HL-60 (cell line): ENCODE data around the gene ZBTB24.

Experiments
- DNase-seq, 2 experiments: peaks; one replicate each; pipeline ENCODE4 v3.0.0-alpha.2; 2010 to 2020; ENCODE audit warnings: low read depth in 1 of 2, low spot score in 1 of 2
- H3K27ac ChIP-seq: fragments of 250-450 bp; sonication (Bioruptor Pico); replicated peaks from 2 replicates; pipeline ENCODE4 v1.5.1; 2020; ENCODE audit warnings: mild to moderate bottlenecking, moderate library complexity
- H3K27me3 ChIP-seq: fragments of 250-450 bp; sonication (Bioruptor Pico); 2 replicates; pipeline ENCODE4 v1.5.1; 2021; ENCODE audit warnings: mild to moderate bottlenecking, moderate library complexity; ENCODE audit not compliant: insufficient read depth, poor library complexity, severe bottlenecking
- H3K4me3 ChIP-seq: replicated peaks from 2 replicates; pipeline ENCODE4 v1.5.1; 2011; ENCODE audit warnings: mild to moderate bottlenecking, control low read depth, low read length; ENCODE audit not compliant: insufficient read depth
- CTCF ChIP-seq: IDR thresholded peaks from one replicate; pipeline ENCODE4 v1.5.1; 2011; ENCODE audit warnings: low read length, control low read depth, inconsistent platforms; ENCODE audit not compliant: insufficient read depth
- GABPA ChIP-seq: IDR thresholded peaks from 2 replicates; pipeline ENCODE4 v1.6.1; 2012; ENCODE audit warnings: low read depth
- POLR2AphosphoS5 ChIP-seq: IDR thresholded peaks from 2 replicates; pipeline ENCODE4 v1.6.1; 2012; ENCODE audit warnings: low read depth
- REST ChIP-seq: IDR thresholded peaks from 2 replicates; pipeline ENCODE4 v1.6.1; 2012; ENCODE audit warnings: low read depth; ENCODE audit not compliant: insufficient replicate concordance
- SPI1 ChIP-seq: IDR thresholded peaks from 2 replicates; pipeline ENCODE4 v1.6.1; 2012; ENCODE audit warnings: low read depth, mild to moderate bottlenecking, borderline replicate concordance

The ZBTB24 gene

GRCh38 chr6:109442393-109442924 is 40.6 kb downstream of the ZBTB24 start:
- Histone ChIP-seq H3K4me3 (no peak overlapping the region), H3K27me3 (no peaks in the 10 kb centered on the region), H3K27ac (no peak overlapping the region)
- TF ChIP-seq REST, result no peak
- no peak for TF ChIP-seq CTCF
- no peak for TF ChIP-seq SPI1
- TF ChIP-seq POLR2AphosphoS5, result no peak
- no peak for TF ChIP-seq GABPA
- no peak for DNase-seq

- Histone ChIP-seq H3K27ac (peak overlapping the region; percentile 75), H3K27me3 (no peaks in the 10 kb centered on the region), H3K4me3 (peak overlapping the region; percentile 80)
- DNase-seq, result peak; percentile 40 to 55
- TF ChIP-seq POLR2AphosphoS5, result 0 out of 2 replicates have a peak, but pooled peaks have one; percentile 44
- no peak for TF ChIP-seq GABPA
Measured at GRCh38 chr6:109441069-109441816, 41.8 kb downstream of the ZBTB24 start.

- TF ChIP-seq CTCF, result no peak
- TF ChIP-seq POLR2AphosphoS5, result no peak
- TF ChIP-seq GABPA, result no peak
- no peak for TF ChIP-seq SPI1
- no peak for TF ChIP-seq REST
- H3K4me3 ChIP-seq, result peak within 1 kb of the TSS; percentile 80
- H3K27ac ChIP-seq, result peak within 1 kb of the TSS; percentile 75
- no peaks in the 10 kb centered on the region for H3K27me3 ChIP-seq
- peak; percentile 68 to 74 for DNase-seq
Measured at GRCh38 chr6:109440331-109441068, 42.5 kb downstream of the ZBTB24 start, which contains the start of the genes PPIL6 and SMPD2. Gene PPIL6 (minus strand): TSS chr6:109440628. CDS start chr6:109440590, 38 bp downstream. Gene SMPD2 (plus strand): TSS chr6:109440724. CDS start chr6:109441122, 398 bp downstream.

GRCh38 chr6:109436041-109436440 is 47.0 kb downstream of the ZBTB24 start:
- DNase-seq, result no peak
- no peaks in the 10 kb centered on the region for H3K27me3 ChIP-seq
- TF ChIP-seq POLR2AphosphoS5, result no peak
- no peak for TF ChIP-seq GABPA
- TF ChIP-seq SPI1, result no peak
- TF ChIP-seq CTCF, result no peak
- no peak for TF ChIP-seq REST
- H3K4me3 ChIP-seq, result no peak overlapping the region
- no peak overlapping the region for H3K27ac ChIP-seq
